Thyroid gland (tissue), 4 donors: ENCODE results near the gene GNAT2.

Source experiments
- CTCF ChIP-seq, 6 experiments: fragments of 200-600 bp in 3 of 6; fragments of 450-650 bp in 3 of 6; sonication (generic) in 3 of 6; IDR thresholded peaks; one replicate each; pipeline ENCODE4 v1.5.1; 2016 to 2019; ENCODE audit warnings: antibody characterized with exemption in 6 of 6, mild to moderate bottlenecking in 2 of 6, inconsistent platforms in 1 of 6, moderate library complexity in 1 of 6
- POLR2A ChIP-seq, 2 donors: fragments of 450-650 bp; IDR thresholded peaks; one replicate each; pipeline ENCODE4 v1.6.1; 2017; ENCODE audit warnings: antibody characterized with exemption in 2 of 2, mild to moderate bottlenecking in 2 of 2, moderate library complexity in 1 of 2

DNA sequence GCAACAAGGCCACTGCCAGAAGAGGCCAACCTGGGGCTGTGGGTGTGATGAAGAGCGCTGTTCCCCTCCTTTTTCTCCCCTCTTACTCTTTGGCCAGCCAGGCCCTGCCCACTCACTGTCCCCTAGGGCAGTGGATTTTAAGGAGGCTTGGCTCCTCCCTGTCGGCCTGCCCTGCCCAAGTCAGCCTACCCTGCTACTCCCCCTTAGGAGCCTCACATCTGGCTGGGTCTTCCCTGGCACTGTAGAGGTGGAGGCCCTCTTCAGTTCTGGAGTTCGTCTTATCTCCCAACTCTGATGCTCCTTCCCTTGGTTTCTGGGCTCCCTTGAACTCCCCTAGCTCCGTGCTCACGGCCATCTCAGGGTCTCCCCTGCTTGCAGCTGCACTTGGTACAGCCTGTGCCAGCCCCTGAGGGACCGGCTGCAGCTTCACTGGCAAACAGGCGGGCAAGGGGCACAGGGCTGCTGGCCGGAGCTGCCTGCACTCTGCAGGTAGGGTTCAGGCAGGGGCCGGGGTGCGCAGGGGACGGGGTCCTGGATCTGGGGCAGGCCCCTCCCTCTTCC is 4.3 kb upstream of the GNAT2 start:
- TF ChIP-seq CTCF (IDR thresholded peaks at IDR 0.05) (no peak), POLR2A (IDR thresholded peaks at IDR 0.05) (no peak)
